HG03135 (cell line): ENCODE results near the gene CHCHD1.
"Not testable (repeated sequence)": the region's sequence is repeated elsewhere in the genome, so short reads cannot be mapped to it uniquely, and the experiment has no call there.

Source experiments
- ATAC-seq: cut with Tn5 transposase; IDR thresholded peaks from one replicate; pipeline ENCODE4 v1.9.1; 2021; ENCODE audit warnings: mild to moderate bottlenecking, moderate library complexity; ENCODE audit not compliant: unreplicated experiment

The CHCHD1 gene

GRCh38 chr10:73809061-73809818 lies 27.4 kb downstream of the CHCHD1 start:
- no peak for ATAC-seq

GRCh38 chr10:73810358-73810734 lies 28.5 kb downstream of the CHCHD1 start:
- no peak for ATAC-seq

- ATAC-seq, result peak; percentile 30
Measured at GRCh38 chr10:73810735-73811465, 29.1 kb downstream of the CHCHD1 start.

- no peak for ATAC-seq
Measured at GRCh38 chr10:73812657-73813056, 30.8 kb downstream of the CHCHD1 start.

- ATAC-seq, result no peak
Measured at GRCh38 chr10:73813333-73813732, 31.5 kb downstream of the CHCHD1 start.

- no peak for ATAC-seq
Measured at GRCh38 chr10:73814276-73814895, 32.5 kb downstream of the CHCHD1 start.

- no peak for ATAC-seq
Measured at GRCh38 chr10:73814896-73815718, 33.3 kb downstream of the CHCHD1 start.

- no peak for ATAC-seq
Measured at GRCh38 chr10:73815719-73816030, 33.8 kb downstream of the CHCHD1 start.

- no peak for ATAC-seq
Measured at GRCh38 chr10:73816917-73817729, 35.3 kb downstream of the CHCHD1 start.

- no peak for ATAC-seq
Measured at GRCh38 chr10:73817826-73818225, 36.0 kb downstream of the CHCHD1 start.

GRCh38 chr10:73818402-73818801 lies 36.6 kb downstream of the CHCHD1 start:
- no peak for ATAC-seq

- no peak for ATAC-seq
Measured at GRCh38 chr10:73819081-73819480, 37.2 kb downstream of the CHCHD1 start.

GRCh38 chr10:73819513-73820093 lies 37.8 kb downstream of the CHCHD1 start:
- no peak for ATAC-seq

GRCh38 chr10:73823391-73823790 lies 41.5 kb downstream of the CHCHD1 start:
- ATAC-seq, result no peak

GRCh38 chr10:73824146-73824725 lies 42.4 kb downstream of the CHCHD1 start:
- ATAC-seq, result no peak

- ATAC-seq, result no peak
Measured at GRCh38 chr10:73827346-73828089, 45.7 kb downstream of the CHCHD1 start.

GRCh38 chr10:73828161-73828560 lies 46.3 kb downstream of the CHCHD1 start:
- ATAC-seq, result no peak

GRCh38 chr10:73829090-73829489 lies 47.2 kb downstream of the CHCHD1 start:
- ATAC-seq, result not testable (repeated sequence)
